ENCODE results near the gene FCN3. TPM values are rescaled to one million over a fixed set of nuclear protein-coding genes. Genes with fewer than 3 reads are reported as not detected.
A peak's percentile ranks its signal among the peaks of the same experiment; 100 is the strongest.

FCN3 gene
- total and polyA plus RNA-seq, 9 of the 15 experiments (the other 6 are each of a cell fraction or from before 2014, with no cell fraction given) = 0.49 TPM; not detected in 8

DNA sequence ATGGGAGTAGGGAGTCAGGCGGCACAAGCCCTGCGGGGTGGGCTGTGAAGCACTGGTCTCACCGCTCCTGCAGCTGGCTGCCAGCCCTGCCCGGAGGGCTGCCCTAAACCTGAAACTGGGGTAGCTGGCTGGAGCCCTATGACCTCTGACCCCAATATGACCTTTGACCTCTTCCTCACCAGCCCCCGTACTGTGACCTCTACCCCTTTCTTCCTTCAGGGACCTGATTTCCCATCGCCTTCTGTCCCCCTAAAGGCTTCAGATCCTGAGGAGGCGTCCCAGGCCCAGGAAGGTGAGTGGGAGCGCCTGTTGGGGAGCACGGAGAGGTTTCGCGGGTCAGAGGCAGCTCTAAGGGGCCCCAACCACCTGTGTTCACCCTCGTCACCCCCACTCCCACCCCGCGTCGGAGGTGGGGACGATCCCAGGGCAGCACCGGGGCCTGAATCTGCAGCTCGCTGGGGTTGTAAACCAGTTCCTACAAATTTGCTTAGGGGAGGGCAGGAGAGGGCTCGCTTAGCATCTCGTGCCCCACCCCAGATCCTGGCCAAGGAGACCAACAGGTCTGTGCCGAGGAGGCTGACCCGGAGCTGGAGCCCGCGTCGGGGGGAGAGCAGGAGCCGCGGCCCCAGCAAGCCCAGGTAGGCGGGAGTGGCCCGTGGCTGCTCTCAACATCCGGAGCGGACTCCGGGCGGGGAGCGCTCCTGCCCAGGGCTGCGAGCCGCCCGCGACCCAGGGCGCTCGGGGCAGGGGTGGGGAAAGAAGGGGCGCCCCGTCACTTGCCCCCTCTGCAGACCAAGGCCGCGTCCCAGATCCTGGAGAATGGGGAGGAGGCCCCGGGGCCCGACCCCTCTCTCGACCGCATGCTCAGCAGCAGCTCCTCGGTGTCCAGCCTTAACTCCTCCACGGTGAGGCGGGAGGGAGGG lies 25.5 kb downstream of the FCN3 start (continued):
- TF ChIP-seq, protein P1, sequence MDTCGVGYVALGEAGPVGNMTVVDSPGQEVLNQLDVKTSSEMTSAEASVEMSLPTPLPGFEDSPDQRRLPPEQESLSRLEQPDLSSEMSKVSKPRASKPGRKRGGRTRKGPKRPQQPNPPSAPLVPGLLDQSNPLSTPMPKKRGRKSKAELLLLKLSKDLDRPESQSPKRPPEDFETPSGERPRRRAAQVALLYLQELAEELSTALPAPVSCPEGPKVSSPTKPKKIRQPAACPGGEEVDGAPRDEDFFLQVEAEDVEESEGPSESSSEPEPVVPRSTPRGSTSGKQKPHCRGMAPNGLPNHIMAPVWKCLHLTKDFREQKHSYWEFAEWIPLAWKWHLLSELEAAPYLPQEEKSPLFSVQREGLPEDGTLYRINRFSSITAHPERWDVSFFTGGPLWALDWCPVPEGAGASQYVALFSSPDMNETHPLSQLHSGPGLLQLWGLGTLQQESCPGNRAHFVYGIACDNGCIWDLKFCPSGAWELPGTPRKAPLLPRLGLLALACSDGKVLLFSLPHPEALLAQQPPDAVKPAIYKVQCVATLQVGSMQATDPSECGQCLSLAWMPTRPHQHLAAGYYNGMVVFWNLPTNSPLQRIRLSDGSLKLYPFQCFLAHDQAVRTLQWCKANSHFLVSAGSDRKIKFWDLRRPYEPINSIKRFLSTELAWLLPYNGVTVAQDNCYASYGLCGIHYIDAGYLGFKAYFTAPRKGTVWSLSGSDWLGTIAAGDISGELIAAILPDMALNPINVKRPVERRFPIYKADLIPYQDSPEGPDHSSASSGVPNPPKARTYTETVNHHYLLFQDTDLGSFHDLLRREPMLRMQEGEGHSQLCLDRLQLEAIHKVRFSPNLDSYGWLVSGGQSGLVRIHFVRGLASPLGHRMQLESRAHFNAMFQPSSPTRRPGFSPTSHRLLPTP (IDR thresholded peaks at IDR 0.05; ENCODE audit: borderline replicate concordance, extremely low read depth, insufficient read length) = no peak
- TF ChIP-seq TCF3 (CRISPR knock-in tag; IDR thresholded peaks at IDR 0.05) = no peak
- no peak for TF ChIP-seq MAZ (CRISPR knock-in tag; conservative IDR thresholded peaks at IDR 0.05 in 1 of 2, IDR thresholded peaks at IDR 0.05 in 1 of 2)
- TF ChIP-seq ZNF551 (CRISPR knock-in tag; IDR thresholded peaks at IDR 0.05) = no peak
- TF ChIP-seq ESRRA (IDR thresholded peaks at IDR 0.05; ENCODE audit: borderline replicate concordance, low read depth) = peak; percentile 51; the same call in 1 of the 2 replicates
- TF ChIP-seq EP400 (IDR thresholded peaks at IDR 0.05) = no peak
- peak; percentile 21; the same call in 1 of the 2 replicates for TF ChIP-seq CXXC5 (CRISPR knock-in tag; IDR thresholded peaks at IDR 0.05)
- TF ChIP-seq CBX3 (IDR thresholded peaks at IDR 0.05; ENCODE audit: borderline replicate concordance in 1 of 2, low read length in 2 of 2) = 0 out of 3 replicates have a peak, but pooled peaks of 1 of the 2 experiments have one; percentile 25
- TF ChIP-seq ZNF217 (CRISPR knock-in tag; IDR thresholded peaks at IDR 0.05) = no peak
- TF ChIP-seq, protein P2, sequence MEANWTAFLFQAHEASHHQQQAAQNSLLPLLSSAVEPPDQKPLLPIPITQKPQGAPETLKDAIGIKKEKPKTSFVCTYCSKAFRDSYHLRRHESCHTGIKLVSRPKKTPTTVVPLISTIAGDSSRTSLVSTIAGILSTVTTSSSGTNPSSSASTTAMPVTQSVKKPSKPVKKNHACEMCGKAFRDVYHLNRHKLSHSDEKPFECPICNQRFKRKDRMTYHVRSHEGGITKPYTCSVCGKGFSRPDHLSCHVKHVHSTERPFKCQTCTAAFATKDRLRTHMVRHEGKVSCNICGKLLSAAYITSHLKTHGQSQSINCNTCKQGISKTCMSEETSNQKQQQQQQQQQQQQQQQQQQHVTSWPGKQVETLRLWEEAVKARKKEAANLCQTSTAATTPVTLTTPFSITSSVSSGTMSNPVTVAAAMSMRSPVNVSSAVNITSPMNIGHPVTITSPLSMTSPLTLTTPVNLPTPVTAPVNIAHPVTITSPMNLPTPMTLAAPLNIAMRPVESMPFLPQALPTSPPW (CRISPR knock-in tag; IDR thresholded peaks at IDR 0.05) = peak; percentile 53; the same call in 1 of the 2 replicates
- TF ChIP-seq, protein P3, sequence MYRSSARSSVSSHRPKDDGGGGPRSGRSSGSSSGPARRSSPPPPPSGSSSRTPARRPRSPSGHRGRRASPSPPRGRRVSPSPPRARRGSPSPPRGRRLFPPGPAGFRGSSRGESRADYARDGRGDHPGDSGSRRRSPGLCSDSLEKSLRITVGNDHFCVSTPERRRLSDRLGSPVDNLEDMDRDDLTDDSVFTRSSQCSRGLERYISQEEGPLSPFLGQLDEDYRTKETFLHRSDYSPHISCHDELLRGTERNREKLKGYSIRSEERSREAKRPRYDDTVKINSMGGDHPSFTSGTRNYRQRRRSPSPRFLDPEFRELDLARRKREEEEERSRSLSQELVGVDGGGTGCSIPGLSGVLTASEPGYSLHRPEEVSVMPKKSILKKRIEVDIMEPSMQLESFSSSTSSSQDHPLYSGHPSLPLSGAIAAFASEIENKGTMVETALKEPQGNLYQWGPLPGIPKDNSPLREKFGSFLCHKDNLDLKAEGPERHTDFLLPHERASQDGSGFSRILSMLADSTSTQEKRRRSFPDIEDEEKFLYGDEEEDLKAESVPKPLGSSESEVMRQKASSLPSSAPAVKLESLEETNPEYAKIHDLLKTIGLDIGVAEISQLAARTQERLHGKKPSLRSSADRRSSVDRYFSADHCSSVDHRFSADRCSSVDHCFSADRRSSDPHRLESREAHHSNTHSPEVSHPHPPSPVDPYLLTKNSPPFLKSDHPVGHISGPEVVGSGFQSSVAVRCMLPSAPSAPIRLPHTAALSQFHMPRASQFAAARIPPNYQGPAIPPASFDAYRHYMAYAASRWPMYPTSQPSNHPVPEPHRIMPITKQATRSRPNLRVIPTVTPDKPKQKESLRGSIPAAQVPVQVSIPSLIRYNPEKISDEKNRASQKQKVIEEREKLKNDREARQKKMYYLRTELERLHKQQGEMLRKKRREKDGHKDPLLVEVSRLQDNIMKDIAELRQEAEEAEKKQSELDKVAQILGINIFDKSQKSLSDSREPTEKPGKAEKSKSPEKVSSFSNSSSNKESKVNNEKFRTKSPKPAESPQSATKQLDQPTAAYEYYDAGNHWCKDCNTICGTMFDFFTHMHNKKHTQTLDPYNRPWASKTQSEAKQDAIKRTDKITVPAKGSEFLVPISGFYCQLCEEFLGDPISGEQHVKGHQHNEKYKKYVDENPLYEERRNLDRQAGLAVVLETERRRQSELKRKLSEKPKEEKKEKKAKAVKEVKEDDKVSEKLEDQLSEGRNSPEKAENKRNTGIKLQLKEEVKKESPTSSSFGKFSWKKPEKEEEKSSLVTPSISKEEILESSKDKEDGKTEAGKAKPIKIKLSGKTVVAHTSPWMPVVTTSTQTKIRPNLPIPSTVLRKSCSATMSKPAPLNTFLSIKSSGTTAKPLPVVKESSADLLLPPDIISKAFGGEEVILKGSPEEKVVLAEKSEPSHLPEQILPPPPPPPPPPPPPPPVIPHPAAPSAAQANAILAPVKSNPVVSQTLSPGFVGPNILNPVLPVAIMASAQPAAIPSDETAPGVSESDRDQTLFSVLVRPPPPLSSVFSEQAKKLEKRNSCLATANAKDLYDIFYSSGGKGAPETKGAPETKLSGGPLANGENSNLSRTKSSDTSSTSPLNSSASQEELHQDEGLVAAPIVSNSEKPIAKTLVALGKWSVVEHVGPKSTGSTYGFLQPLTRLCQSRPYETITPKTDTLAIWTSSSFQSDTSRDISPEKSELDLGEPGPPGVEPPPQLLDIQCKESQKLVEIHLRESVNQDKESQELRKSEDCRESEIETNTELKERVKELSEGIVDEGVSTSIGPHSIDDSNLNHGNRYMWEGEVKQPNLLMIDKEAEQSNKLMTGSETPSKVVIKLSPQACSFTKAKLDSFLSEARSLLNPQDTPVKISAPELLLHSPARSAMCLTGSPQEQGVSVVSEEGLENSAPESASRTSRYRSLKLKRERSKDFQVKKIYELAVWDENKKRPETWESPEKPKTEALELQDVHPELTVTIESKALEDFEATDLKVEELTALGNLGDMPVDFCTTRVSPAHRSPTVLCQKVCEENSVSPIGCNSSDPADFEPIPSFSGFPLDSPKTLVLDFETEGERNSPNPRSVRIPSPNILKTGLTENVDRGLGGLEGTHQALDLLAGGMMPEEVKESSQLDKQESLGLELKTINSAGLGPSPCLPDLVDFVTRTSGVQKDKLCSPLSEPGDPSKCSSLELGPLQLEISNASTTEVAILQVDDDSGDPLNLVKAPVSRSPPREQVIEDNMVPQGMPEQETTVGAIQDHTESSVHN (IDR thresholded peaks at IDR 0.05; ENCODE audit: borderline replicate concordance in 1 of 2, low read depth in 1 of 2) = no peak
- no peak for TF ChIP-seq ZNF184 (CRISPR knock-in tag; IDR thresholded peaks at IDR 0.05)
- no peak for TF ChIP-seq SOX6 (IDR thresholded peaks at IDR 0.05)
